Spleen (tissue), 7 donors: ENCODE measurements around the gene BEST3.

Source experiments
- CTCF ChIP-seq, 11 experiments: fragments of 200-600 bp in 7 of 11; fragments of 450-650 bp in 4 of 11; sonication (generic) in 4 of 11; IDR thresholded peaks in 8 of 11; conservative IDR thresholded peaks in 3 of 11; 1 replicate in 7 of 11; 2 replicates in 4 of 11; pipeline versions ENCODE4 v1.4.0 to v1.8.0; 2016 to 2021; ENCODE audit warnings: antibody characterized with exemption in 11 of 11, inconsistent platforms in 4 of 11, mild to moderate bottlenecking in 1 of 11
- POLR2A ChIP-seq, 3 donors: fragments of 450-650 bp; IDR thresholded peaks; one replicate each; pipeline ENCODE4 v1.5.1; 2017; ENCODE audit warnings: antibody characterized with exemption in 3 of 3, mild to moderate bottlenecking in 1 of 3
- donor health status: DM: no; HTN: no; CAD: no; lungs with moderate emphysema.
- donor health status: DM: no; HTN: no; CAD: no.
- donor health status: DM: no; HTN: no; CAD: no.

- no peak for TF ChIP-seq CTCF (IDR thresholded peaks at IDR 0.05 in 8 of 11, conservative IDR thresholded peaks at IDR 0.05 in 3 of 11)
- TF ChIP-seq POLR2A (IDR thresholded peaks at IDR 0.05), result no peak
Observed at GRCh38 chr12:69657376-69658137, 41.5 kb downstream of the BEST3 start.
